Measurements from ENCODE around the gene SPACDR.

SPACDR gene

GRCh38 chr7:100413346-100413745 is 50.7 kb downstream of the SPACDR start:
- DNase-seq (ENCODE audit: low spot score) = no peak

DNA sequence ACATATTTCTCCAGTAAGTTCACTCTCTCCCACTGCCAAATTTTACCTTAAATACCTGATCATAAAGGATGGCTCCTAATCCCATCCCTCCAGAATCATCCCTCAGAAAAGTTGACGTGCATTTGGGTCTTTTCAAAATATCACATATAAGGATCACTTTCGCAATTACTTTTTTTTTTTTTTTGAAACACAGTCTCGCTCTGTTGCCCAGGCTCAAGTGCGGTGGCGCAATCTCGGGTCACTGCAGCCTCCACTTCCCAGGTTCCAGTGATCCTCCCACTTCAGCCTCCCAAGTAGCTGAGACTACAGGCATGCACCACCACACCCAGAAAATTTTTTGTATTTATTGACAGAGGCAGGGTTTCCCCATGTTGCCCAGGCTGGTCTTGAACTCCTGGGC is 53.0 kb downstream of the SPACDR start:
- DNase-seq (ENCODE audit: low spot score) = no peak

- DNase-seq (ENCODE audit: low spot score) = peak; percentile 72
Observed at GRCh38 chr7:100407285-100408180, 56.5 kb downstream of the SPACDR start.

DNA sequence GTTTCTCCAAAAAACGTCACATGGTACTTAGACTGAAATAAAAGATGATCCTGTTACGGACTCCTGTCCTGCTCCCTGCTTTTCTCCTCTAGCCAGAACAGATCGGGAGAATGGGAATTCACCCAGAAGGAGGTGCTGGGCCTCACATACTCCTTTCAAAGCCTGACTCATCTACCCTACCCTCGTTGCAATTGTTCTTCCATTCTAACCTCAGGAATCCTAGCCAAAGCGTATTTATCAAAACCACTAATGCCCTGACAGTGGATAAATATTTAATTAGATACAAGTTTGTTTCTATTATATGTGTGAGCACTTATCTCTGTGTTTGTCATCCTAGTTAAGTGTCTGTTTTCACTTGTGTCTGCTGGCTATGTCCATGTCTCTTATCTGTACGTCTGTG is 57.3 kb downstream of the SPACDR start:
- no peak for DNase-seq (ENCODE audit: low spot score)
